ENCODE measurements around the gene TMEM178B. TPM values are rescaled to one million over a fixed set of nuclear protein-coding genes. Genes with fewer than 3 reads are reported as not detected.
A peak's percentile ranks its signal among the peaks of the same experiment; 100 is the strongest.

TMEM178B gene
- total RNA-seq, 1 donor = 0.43 TPM

DNA sequence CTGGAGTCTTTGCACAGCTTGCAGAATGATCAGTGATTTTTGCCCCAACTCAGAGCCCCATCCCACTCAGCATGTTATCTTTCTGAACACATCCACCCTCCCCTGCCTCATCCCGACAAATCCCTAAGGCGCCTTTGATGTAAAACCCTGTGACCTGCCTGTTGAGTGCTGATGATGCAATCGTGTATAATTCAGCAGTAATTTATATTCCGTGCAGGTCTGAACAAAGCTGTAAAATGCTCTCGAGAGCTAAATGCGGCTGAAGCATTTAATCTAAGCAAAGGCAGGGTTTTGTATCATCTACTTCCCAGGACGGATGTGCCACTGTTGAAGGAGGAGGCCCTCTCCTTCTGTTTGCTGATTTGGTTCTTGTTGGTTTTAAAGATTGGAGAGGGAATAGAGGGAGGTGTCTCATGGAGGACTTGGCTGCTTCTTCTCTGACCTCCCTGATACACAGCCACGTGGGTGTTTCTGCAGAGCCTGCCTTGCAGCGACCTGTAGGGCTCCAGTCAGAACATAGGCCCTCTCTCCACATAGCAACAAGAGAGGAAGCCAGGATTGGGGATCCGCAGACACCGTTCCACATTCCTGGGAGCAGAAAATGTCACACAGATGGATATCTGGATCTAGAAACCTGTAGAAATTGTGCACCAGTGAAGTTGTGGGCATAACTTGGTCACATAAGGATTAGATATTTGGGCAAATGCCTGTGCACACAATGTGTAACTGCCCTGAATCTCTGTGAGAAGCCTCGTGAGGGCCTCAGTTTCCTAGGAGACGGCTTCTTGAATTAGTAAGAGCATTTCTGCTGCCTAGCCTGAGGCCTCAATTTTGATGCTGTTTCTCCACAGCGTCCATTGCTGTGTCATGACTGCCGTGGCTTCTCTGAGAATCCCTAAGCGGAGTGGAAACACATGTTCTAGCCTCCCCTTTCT, 387.2 kb downstream of the TMEM178B start:
- TF ChIP-seq, protein P1, sequence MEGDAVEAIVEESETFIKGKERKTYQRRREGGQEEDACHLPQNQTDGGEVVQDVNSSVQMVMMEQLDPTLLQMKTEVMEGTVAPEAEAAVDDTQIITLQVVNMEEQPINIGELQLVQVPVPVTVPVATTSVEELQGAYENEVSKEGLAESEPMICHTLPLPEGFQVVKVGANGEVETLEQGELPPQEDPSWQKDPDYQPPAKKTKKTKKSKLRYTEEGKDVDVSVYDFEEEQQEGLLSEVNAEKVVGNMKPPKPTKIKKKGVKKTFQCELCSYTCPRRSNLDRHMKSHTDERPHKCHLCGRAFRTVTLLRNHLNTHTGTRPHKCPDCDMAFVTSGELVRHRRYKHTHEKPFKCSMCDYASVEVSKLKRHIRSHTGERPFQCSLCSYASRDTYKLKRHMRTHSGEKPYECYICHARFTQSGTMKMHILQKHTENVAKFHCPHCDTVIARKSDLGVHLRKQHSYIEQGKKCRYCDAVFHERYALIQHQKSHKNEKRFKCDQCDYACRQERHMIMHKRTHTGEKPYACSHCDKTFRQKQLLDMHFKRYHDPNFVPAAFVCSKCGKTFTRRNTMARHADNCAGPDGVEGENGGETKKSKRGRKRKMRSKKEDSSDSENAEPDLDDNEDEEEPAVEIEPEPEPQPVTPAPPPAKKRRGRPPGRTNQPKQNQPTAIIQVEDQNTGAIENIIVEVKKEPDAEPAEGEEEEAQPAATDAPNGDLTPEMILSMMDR (IDR thresholded peaks at IDR 0.05; ENCODE audit: insufficient read depth, low read depth, low read length) = no peak
- DNase-seq (ENCODE audit: low read depth) = peak; percentile 4
- H3K4me3 ChIP-seq (ENCODE audit: low read depth, low read length) = no peak overlapping the region

DNA sequence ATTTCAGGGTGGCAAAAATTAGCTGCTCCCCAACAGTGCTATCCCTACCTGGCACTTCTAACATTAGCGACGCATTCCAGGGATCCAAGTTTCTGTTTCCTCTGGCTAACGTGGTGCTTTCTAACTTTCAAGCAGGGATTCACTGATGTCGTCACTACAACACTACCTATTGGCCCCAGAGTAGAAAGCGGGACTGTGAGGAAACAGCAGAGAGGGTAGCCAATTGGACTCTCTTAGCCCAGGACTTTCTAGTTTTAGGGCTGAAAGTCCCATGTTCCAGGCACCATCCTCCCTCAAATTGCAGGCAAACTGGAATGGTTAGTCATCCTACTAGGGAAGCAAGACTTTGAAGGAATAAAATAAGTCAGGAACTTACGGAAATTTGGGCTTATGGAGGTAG, 388.1 kb downstream of the TMEM178B start:
- no peak overlapping the region for H3K4me3 ChIP-seq (ENCODE audit: low read depth, low read length)
- TF ChIP-seq, protein P1 (IDR thresholded peaks at IDR 0.05; ENCODE audit: insufficient read depth, low read depth, low read length) = no peak
- no peak for DNase-seq (ENCODE audit: low read depth)

DNA sequence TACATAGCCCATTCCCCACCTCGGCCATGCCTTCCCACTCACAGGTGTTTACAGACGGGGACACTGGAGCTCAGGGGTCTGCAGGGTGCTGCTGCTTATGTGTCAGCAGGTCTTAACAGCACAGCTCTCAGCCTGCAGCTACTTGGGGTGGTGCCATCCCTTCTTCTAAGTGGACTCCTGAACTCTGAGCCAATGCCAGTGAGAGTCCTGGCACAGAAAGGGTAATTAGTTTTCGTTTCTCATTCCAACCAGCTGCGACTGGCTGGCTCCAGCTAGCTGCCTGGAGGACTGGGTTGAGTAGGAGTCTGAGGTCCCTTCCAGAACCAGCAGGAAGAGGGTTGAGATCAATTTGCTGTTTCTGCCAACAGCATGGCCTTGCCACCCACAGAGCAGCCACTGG, 389.1 kb downstream of the TMEM178B start:
- TF ChIP-seq, protein P1 (IDR thresholded peaks at IDR 0.05; ENCODE audit: insufficient read depth, low read depth, low read length) = no peak
- DNase-seq (ENCODE audit: low read depth) = no peak
- no peak overlapping the region for H3K4me3 ChIP-seq (ENCODE audit: low read depth, low read length)

DNA sequence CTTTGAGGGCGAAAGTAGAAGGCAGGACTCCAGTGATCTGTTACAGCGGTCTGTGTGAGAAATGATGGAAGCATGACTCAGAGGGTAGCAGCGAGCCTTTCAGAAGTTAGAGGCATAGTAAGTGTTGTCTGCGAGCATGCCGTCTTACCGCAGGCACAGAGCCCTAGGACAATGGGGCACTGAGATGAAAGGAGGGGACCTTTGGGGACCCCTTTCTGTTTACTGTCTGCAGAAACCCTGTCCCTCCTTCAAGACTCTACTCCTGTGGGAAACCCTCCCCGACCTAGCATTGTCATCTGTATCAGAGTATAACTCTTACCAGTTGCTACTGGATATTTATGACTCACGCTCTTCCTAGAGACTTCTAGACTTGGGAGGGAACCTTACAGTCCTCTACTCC, 390.1 kb downstream of the TMEM178B start:
- TF ChIP-seq, protein P1 (IDR thresholded peaks at IDR 0.05; ENCODE audit: insufficient read depth, low read depth, low read length) = no peak
- DNase-seq (ENCODE audit: low read depth) = no peak
- H3K4me3 ChIP-seq (ENCODE audit: low read depth, low read length) = no peak overlapping the region

DNA sequence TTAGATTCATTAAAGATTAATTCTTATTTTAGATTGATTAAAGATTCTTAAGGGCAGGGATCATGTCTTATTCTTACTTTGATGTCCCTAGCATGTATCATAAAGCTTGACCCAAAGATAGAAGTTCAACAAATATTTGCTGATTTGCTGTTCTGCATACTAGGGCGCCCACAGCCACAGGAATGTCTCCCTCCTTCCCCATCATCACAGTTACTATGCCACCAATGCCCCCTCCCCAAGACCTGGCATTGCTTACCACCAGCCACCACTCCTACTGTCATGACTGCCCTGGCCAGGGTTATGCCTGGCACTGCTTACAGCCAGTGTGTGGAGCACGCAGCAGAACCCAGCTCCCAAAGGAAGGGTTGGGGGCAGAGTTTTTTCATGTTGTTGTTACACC, 390.7 kb downstream of the TMEM178B start:
- TF ChIP-seq, protein P1 (IDR thresholded peaks at IDR 0.05; ENCODE audit: insufficient read depth, low read depth, low read length) = no peak
- DNase-seq (ENCODE audit: low read depth) = no peak
- no peak overlapping the region for H3K4me3 ChIP-seq (ENCODE audit: low read depth, low read length)

DNA sequence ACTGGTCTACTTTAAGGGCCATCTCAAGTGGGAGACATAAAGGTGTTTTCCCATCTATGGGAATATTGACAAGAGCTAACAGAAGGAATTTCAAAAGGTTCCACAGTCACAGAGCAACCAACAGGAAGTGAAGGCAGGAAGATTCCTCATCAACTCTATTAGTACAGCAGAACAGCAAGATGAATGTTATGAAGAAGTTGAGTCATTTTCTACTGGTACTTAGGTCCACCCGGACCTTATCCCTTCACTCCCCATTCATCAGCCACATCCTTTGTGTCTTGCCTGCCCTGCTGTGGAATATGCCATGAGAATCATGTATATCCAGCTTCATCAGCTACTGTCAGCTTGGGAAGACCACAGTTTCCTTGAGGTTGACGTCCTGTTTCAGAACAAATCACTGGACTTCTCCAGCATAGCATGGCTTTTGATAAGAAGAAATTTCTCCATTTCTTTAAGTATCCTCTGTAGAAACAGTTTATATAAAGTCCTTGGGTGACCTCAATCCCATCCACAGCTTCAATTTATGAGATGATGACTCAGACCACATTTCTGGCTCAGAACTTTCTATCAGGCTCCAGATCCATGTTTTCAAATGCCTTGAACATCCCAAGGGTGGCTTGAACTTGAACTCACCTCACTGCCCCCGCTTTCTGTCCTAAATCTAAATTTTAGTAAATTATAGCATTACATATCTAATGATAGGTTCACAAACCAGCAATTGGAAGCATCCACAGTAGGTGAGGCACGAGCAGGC, 392.5 kb downstream of the TMEM178B start:
- TF ChIP-seq, protein P1 (IDR thresholded peaks at IDR 0.05; ENCODE audit: insufficient read depth, low read depth, low read length) = no peak
- DNase-seq (ENCODE audit: low read depth) = no peak

More for the DNA sequence above, 392.5 kb downstream of the TMEM178B start:
- H3K4me3 ChIP-seq (ENCODE audit: low read depth, low read length) = no peak overlapping the region
